Bone marrow (tissue), 2 donors: ENCODE measurements around the gene LAMC1.

Experiments used
- DNase-seq, 2 donors: peaks; one replicate each; lab custom pipeline; 2025; lab: John Stamatoyannopoulos, UW

LAMC1 gene

GRCh38 chr1:183023146-183023600 is at the start of gene LAMC1:
LAMC1 (plus strand) TSS chr1:183023420; CDS start chr1:183023717, 297 bp downstream.
- DNase-seq = no peak

DNA sequence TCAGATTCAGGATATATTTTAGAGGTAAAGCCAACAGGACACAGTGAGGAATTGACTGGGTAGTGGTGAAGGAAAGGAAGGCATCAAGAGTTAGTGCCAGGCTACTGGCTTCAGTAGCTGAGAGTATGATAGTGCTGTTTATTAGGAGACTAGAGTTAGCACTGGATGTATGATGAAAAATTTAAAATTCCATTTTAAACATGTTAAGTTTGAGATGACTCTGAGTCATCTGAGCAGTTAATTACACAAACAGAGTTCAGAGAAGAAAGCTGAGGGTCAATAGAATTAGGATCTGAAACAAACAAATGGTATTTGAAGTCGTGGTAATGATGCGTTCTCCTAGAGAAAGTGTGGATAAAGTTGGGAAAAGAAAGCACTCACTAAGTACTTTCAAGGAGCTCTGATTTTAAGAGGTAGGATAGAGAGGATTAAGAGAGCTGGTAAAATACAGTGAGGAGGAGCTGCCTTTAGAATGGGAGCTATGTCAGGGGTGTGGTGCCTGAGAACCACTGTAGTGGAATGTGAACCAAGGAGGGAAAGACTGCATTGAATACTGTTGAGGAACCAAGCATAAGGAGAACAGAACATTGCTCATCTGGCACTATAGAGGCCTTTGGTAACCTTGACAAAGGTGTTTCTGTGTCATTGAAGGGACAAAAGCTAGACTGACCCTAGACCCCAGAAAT is 48.6 kb upstream of the LAMC1 start:
- DNase-seq = no peak

GRCh38 chr1:182977480-182977879 is 45.7 kb upstream of the LAMC1 start:
- no peak for DNase-seq

DNA sequence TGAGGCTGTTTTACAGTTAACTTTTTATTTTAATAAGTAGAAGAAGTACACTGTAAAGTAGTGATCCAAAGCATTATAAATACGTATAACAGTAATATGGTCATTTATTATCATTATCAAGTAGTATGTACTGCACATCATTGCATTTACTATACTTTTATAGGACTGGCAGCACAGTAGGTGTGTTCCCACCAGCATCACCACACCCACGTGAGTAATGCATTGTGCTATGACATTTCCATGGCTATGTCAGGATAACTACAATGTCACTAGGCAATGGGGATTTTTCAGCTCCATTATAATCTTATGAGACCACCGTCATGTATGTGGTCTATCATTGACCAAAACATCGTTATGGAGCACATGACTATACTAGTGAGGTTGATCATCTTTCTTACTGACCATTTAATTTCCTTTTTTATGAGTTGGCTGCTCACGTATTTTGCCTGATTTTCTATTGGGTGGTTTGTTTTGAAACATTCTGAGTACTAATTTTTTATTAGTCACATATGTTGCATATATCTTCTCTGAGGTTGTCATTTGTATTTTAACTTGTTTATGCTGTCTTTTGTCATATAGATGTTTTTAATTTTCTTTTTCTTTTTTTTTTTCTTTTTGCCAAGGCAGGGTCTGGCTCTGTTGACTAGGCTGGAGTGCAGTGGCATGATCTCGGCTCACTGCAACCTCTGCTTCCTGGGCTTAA is 44.9 kb upstream of the LAMC1 start:
- DNase-seq = no peak

DNA sequence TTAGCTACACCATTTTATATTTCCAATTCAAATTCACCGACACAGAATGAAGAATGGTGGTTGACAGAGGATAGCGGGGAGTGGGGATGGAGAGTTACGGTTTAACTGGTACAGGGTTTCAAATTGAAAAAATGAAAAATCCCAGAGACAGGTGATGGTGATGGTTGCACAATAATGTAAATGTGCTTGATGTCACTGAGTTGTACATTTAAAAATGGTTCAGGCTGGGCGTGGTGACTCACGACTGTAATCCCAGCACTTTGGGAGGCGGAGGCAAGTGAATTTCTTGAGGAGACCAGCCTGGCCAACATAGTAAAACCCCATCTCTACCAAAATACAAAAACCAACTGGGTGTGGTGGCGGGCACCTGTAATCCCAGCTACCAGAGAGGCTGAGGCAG is 39.1 kb upstream of the LAMC1 start:
- no peak for DNase-seq

DNA sequence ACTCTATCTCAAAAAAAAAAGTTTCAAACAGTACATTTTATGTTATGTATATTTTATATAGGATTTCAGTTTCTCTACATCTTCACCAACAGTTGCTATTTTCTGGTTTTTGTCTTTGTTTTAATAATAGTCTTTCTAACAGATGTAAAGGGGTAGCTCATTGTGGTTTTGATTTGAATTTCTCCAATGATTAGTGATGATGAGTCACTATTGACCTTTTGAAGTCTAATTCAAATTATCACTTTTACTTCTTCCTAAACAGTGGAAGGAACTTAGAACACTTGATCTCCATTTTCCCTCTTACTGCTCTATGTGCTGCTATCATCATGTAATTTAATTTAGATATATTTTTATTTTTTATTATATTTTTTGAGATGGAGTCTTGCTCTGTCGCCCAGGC is 38.6 kb upstream of the LAMC1 start:
- no peak for DNase-seq

- no peak for DNase-seq
These were observed 37.3 kb upstream of the LAMC1 start for GRCh38 chr1:182985876-182986275.

GRCh38 chr1:182990413-182991144 is 32.6 kb upstream of the LAMC1 start:
- no peak for DNase-seq

GRCh38 chr1:182993746-182994145 is 29.5 kb upstream of the LAMC1 start:
- DNase-seq = no peak

DNA sequence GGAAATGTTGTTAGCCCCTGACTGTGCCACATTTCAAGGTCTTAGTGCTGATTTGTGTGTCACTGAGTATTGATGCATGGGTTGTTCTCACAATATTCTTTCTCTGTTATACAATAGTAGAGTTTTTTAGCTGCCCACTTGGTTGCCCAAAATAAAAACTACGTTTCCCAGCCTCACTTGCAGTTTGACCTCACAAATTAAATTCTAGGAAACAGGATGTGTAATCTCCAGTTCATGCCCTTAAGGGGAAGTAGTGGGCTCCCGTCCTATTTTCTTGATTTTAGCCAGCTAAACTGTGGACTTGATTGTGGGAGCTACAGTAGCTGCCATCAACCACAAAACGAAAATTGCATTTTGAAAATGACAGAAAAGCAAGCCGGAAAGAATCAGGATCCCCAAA is 27.3 kb upstream of the LAMC1 start:
- no peak for DNase-seq

- DNase-seq = no peak
These were observed 26.4 kb upstream of the LAMC1 start for GRCh38 chr1:182996816-182997215.

DNA sequence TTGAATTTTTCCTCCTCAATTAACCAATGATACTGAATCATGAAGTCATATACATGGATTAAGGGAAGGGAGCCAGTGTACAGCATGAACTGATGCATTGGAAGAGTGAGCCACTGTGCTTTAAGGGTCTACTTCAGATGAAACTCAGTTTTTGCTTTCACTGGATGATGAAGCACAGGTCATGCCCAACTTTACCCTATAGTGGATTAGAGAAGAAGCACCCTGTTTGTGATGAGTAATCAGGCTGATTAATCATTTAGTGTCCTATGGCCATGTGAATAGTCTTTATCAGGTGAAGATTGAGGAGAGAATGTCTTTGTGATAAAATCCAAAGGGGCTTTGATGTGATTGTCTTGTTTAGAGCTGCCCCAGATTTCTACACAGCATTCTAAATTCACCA is 24.7 kb upstream of the LAMC1 start:
- no peak for DNase-seq

DNA sequence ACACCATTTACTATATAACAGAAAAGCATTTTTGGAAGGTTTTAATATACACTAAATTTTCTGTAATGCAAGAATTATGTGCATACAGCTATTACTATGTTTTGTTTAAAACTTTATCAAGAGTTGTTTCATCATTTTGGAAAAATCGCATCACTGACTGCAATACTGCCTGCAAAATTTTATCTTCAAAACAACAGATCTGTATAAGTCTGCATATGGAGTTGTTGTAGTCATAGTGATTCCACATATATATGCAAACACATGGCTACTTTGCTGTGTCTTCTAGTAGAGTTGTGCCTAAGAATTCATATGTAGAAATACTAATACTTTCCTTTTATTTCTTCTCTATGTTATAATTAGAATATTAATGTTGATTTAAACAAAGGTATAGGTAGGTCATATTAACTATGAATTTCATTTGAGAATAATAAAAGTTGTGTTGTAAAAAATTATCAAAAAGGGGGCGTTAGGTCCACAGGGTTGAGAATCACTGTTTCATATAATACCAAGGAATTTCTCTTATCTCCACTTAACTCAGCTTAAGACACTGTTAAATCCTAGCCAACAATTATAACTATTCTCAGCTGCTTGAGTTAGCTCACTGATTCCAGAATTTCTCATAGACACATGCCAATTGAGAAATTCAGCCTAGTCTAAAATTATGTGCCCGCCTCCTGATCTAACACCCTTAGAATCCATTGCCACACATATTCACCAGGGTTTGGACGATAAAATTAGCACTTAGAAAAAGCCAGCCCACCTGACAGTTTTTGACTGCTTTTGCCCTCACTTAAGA is 22.9 kb upstream of the LAMC1 start:
- no peak for DNase-seq

DNA sequence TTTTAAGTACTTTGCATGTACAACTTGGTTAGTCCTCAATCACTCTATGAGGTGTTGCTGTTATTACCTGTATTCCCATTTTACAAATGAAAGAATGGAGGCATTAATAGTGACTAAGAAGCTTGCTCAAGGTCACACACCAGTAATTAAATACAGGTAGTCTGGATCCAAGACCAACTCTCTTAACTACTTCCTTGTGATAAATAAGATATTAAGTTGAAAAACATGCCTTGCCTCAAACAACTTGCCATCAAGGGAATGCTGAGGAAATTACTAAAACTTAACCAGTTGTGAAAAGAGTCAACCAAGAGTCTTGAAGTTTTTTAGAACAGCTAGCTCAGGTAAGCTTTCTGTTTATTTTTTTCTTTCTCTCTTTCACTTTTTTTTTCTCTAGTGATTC is 21.0 kb upstream of the LAMC1 start:
- DNase-seq = no peak

GRCh38 chr1:183002797-183003196 is 20.4 kb upstream of the LAMC1 start:
- DNase-seq = no peak

- no peak for DNase-seq
These were observed 20.0 kb upstream of the LAMC1 start for GRCh38 chr1:183003203-183003602.

DNA sequence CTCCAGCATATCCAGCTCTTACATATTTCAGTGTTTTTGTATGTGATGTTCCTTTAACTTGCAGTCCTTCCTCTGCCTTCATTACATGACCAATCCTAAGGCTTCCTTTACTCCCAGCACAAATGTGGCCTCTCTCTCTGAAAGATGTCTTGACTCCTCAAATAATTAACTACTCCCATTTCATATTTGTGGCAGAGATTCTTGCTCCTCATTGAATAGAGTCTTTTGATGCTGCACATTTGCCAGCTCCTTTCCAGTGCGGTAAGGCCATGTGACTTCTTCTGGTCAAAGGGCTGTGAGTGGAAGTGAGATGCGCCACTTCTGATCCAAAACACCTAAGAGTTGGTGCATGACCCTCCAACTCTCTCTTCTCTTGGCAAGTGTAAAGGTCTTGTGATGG is 19.1 kb upstream of the LAMC1 start:
- no peak for DNase-seq

DNA sequence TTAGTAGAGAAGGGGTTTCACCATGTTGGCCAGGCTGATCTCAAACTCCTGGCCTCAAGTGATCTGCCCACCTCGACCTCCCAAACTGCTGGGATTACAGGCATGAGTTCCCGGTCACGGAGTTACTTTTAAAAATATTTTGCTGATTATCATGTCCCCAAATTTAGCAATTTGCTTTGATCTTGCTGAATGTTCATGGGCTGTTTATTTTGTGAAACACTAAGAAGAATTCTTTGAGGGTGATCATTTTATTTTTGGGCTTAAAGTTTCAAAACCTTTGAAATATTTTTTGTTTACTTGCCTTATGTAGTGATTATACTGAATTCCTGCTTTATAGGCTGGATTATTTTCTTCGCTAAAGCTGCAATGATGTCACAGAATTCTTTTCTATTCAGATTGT is 11.4 kb upstream of the LAMC1 start:
- DNase-seq = no peak

DNA sequence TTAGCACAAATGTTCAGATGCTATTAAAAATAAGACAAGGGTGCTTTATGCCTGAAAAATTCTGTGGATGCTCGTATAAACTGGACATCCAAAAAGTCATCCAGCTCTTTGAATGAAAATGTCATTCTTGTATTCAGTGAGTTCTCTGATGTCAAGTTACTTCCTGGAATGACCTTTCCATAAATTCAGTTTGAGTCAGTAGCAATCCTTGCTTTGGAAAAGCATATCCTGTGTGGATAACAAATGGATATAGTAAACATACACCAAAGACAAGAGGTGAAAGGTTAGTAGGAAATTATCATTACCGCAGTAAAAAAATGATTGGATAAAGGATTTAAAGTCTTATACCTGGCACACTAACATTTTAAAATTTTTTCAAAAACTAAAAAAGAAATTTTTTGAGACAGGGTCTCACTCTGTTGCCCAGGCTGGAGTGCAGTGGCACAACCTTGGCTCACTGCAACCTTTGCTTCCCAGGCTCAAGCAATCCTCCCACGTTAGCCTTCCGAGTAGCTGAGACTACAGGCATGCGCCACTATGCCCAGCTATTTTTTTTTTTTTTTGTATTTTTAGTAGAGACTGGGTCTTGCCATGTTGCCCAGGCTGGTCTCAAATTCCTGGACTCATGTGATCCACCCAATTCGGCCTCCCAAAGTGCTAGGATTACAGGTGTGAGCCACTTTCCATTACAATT is 10.8 kb upstream of the LAMC1 start:
- no peak for DNase-seq

DNA sequence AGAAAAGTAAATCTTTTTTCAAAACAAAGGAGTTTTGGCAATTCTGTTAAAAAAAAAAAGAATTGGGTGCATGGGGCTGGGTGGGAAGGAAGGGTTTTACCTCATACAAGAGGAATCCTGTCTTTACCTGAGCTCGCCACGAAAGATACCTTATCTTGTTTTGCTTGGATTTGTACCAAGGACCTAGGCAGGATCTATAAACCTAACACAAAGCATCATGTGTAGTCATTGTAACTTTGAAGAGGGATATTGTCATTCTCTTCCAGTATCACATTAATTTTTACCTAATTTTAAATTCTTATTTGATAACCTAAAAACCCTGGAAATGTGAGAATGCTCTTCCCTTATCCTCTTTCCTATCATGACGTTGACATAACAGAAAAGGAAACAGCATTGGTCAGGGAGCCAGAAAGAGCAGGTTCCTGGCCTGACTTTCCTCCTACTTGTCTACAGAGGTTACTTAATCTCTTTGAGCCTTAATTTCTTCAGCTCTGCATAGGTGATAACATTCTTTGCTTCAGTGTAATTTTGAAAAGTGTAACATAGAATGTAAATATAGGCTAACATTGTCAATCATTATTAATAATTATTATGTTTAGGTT is 4.0 kb upstream of the LAMC1 start:
- no peak for DNase-seq

DNA sequence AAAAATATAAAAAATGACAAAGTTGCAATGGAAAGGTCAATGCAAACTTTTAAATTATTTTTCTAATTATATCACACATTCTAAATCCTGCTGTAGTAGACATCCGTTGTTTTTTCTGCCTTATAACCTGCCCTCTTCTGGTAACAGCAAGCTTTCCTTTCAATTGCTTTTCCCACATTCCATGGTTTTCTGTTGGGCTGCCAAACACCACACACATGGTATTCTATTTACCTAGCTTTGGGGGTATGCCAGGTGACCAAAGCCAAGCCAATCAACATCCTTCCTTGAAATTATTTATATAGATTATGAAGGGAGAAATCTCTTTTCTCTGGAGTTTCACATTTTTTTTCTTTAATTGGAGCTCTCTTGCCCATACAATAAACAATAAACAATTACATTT is 3.4 kb upstream of the LAMC1 start:
- DNase-seq = no peak
